Measurements from ENCODE around the gene LBP. TPM values are rescaled to one million over a fixed set of nuclear protein-coding genes. Genes with fewer than 3 reads are reported as not detected.

LBP gene
- polyA plus RNA-seq, 1 donor from 2014 or later: not detected

GRCh38 chr20:38404016-38404415 is 57.7 kb downstream of the LBP start:
- TF ChIP-seq SMC3 (conservative IDR thresholded peaks at IDR 0.05; ENCODE audit: poor library complexity): no peak
- TF ChIP-seq REST (IDR thresholded peaks at IDR 0.05; ENCODE audit: borderline replicate concordance): no peak
- no peak for TF ChIP-seq EZH2 (IDR thresholded peaks at IDR 0.05; ENCODE audit: borderline replicate concordance, insufficient read depth, low read length, poor library complexity, severe bottlenecking)
- no peak for TF ChIP-seq TAF1 (IDR thresholded peaks at IDR 0.05; ENCODE audit: low read depth)
- TF ChIP-seq RAD21 (conservative IDR thresholded peaks at IDR 0.05): no peak
- TF ChIP-seq CTCF (IDR thresholded peaks at IDR 0.05; ENCODE audit: poor library complexity, severe bottlenecking): no peak
- TF ChIP-seq POLR2AphosphoS5 (IDR thresholded peaks at IDR 0.05): no peak
- TF ChIP-seq MXI1 (conservative IDR thresholded peaks at IDR 0.05; ENCODE audit: poor library complexity, severe bottlenecking): no peak
- no peak for TF ChIP-seq EP300 (conservative IDR thresholded peaks at IDR 0.05; ENCODE audit: poor library complexity, severe bottlenecking)
- Histone ChIP-seq H3K9ac (ENCODE audit: low read length) (no peak overlapping the region), H3K36me3 (ENCODE audit: insufficient read depth, low read length) (no peaks in the 10 kb centered on the region), H3K4me3 (ENCODE audit: low read length) (no peak overlapping the region), H3K9me3 (ENCODE audit: low read length) (no peaks in the 10 kb centered on the region), H3K4me2 (ENCODE audit: low read length) (no peak overlapping the region), H2AFZ (ENCODE audit: low read depth, low read length) (no peak overlapping the region), H3K27ac (ENCODE audit: low read length) (no peak overlapping the region), H3K9me2 (ENCODE audit: insufficient read depth, low read length) (no peaks in the 10 kb centered on the region), H4K20me1 (ENCODE audit: insufficient read depth) (no peaks in the 10 kb centered on the region), H3F3A (ENCODE audit: insufficient read depth, low read length, poor library complexity, severe bottlenecking) (no peaks in the 10 kb centered on the region), H3K79me2 (replicated peaks; ENCODE audit: insufficient read depth, low read length) (no peaks in the 10 kb centered on the region), H3K27me3 (ENCODE audit: insufficient read depth, low read depth, low read length) (no peaks in the 10 kb centered on the region)

GRCh38 chr20:38405132-38405531 is 58.9 kb downstream of the LBP start:
- Histone ChIP-seq H3K9me3 (ENCODE audit: low read length) (no peaks in the 10 kb centered on the region), H3K4me2 (ENCODE audit: low read length) (no peak overlapping the region), H4K20me1 (ENCODE audit: insufficient read depth) (no peaks in the 10 kb centered on the region), H3K27ac (ENCODE audit: low read length) (no peak overlapping the region), H3K9ac (ENCODE audit: low read length) (no peak overlapping the region), H3F3A (ENCODE audit: insufficient read depth, low read length, poor library complexity, severe bottlenecking) (no peaks in the 10 kb centered on the region), H3K27me3 (ENCODE audit: insufficient read depth, low read depth, low read length) (no peaks in the 10 kb centered on the region), H3K79me2 (replicated peaks; ENCODE audit: insufficient read depth, low read length) (no peaks in the 10 kb centered on the region), H3K9me2 (ENCODE audit: insufficient read depth, low read length) (no peaks in the 10 kb centered on the region), H3K4me3 (ENCODE audit: low read length) (no peak overlapping the region), H2AFZ (ENCODE audit: low read depth, low read length) (no peak overlapping the region), H3K36me3 (ENCODE audit: insufficient read depth, low read length) (no peaks in the 10 kb centered on the region)
- TF ChIP-seq POLR2AphosphoS5 (IDR thresholded peaks at IDR 0.05) (no peak), SMC3 (conservative IDR thresholded peaks at IDR 0.05; ENCODE audit: poor library complexity) (no peak), EZH2 (IDR thresholded peaks at IDR 0.05; ENCODE audit: borderline replicate concordance, insufficient read depth, low read length, poor library complexity, severe bottlenecking) (no peak), CTCF (IDR thresholded peaks at IDR 0.05; ENCODE audit: poor library complexity, severe bottlenecking) (no peak), MXI1 (conservative IDR thresholded peaks at IDR 0.05; ENCODE audit: poor library complexity, severe bottlenecking) (no peak), REST (IDR thresholded peaks at IDR 0.05; ENCODE audit: borderline replicate concordance) (no peak), EP300 (conservative IDR thresholded peaks at IDR 0.05; ENCODE audit: poor library complexity, severe bottlenecking) (no peak), RAD21 (conservative IDR thresholded peaks at IDR 0.05) (no peak), TAF1 (IDR thresholded peaks at IDR 0.05; ENCODE audit: low read depth) (no peak)

All from neural cell (in vitro differentiated cells).